Thyroid gland (tissue), 4 donors: ENCODE data around the gene FGD6.

Source experiments
- POLR2A ChIP-seq, 2 donors: fragments of 450-650 bp; IDR thresholded peaks; one replicate each; pipeline ENCODE4 v1.6.1; 2017; ENCODE audit warnings: antibody characterized with exemption in 2 of 2, mild to moderate bottlenecking in 2 of 2, moderate library complexity in 1 of 2
- TF ChIP-seq, protein P1 (sequence below), 6 experiments: fragments of 200-600 bp in 3 of 6; fragments of 450-650 bp in 3 of 6; sonication (generic) in 3 of 6; IDR thresholded peaks; one replicate each; pipeline ENCODE4 v1.5.1; 2016 to 2019; ENCODE audit warnings: antibody characterized with exemption in 6 of 6, mild to moderate bottlenecking in 2 of 6, inconsistent platforms in 1 of 6, moderate library complexity in 1 of 6

DNA sequence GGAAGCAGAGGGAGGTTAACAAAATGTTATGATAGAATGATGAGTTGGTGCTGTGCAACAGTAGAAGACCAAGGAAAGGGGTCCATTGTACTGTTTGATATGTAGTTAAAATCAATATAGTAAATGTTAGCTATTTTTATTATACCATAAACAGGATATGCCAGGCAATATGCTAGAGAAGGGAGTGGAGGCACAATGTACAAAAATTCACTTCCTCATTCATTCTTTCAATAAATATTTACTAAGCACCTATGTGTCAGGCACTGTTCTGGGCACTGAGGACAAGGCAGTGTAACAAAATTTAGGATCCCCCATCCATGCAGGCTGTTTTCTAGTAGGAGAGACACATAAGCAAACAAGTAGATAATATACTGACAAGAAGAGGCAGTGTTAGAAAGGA, 25.0 kb downstream of the FGD6 start:
- TF ChIP-seq, protein P1, sequence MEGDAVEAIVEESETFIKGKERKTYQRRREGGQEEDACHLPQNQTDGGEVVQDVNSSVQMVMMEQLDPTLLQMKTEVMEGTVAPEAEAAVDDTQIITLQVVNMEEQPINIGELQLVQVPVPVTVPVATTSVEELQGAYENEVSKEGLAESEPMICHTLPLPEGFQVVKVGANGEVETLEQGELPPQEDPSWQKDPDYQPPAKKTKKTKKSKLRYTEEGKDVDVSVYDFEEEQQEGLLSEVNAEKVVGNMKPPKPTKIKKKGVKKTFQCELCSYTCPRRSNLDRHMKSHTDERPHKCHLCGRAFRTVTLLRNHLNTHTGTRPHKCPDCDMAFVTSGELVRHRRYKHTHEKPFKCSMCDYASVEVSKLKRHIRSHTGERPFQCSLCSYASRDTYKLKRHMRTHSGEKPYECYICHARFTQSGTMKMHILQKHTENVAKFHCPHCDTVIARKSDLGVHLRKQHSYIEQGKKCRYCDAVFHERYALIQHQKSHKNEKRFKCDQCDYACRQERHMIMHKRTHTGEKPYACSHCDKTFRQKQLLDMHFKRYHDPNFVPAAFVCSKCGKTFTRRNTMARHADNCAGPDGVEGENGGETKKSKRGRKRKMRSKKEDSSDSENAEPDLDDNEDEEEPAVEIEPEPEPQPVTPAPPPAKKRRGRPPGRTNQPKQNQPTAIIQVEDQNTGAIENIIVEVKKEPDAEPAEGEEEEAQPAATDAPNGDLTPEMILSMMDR (IDR thresholded peaks at IDR 0.05), result no peak
- no peak for TF ChIP-seq POLR2A (IDR thresholded peaks at IDR 0.05)
